ENCODE data around the gene FBH1.

GRCh38 chr10:5981529-5981928 lies 91.5 kb downstream of the FBH1 start:
- TF ChIP-seq, protein P1, sequence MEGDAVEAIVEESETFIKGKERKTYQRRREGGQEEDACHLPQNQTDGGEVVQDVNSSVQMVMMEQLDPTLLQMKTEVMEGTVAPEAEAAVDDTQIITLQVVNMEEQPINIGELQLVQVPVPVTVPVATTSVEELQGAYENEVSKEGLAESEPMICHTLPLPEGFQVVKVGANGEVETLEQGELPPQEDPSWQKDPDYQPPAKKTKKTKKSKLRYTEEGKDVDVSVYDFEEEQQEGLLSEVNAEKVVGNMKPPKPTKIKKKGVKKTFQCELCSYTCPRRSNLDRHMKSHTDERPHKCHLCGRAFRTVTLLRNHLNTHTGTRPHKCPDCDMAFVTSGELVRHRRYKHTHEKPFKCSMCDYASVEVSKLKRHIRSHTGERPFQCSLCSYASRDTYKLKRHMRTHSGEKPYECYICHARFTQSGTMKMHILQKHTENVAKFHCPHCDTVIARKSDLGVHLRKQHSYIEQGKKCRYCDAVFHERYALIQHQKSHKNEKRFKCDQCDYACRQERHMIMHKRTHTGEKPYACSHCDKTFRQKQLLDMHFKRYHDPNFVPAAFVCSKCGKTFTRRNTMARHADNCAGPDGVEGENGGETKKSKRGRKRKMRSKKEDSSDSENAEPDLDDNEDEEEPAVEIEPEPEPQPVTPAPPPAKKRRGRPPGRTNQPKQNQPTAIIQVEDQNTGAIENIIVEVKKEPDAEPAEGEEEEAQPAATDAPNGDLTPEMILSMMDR (IDR thresholded peaks at IDR 0.05), result no peak
- no peak for TF ChIP-seq POLR2A (IDR thresholded peaks at IDR 0.05)

All from body of pancreas (tissue), 4 donors.